HepG2 (cell line): ENCODE results near the gene AUTS2. TPM values are rescaled to one million over a fixed set of nuclear protein-coding genes. Genes with fewer than 3 reads are reported as not detected.

ENCODE experiments used
- ATAC-seq: fragments of 200-7000 bp; cut with Tn5 transposase; 3 replicates; pipeline ENCODE4 v1.9.1; 2020; ENCODE audit warnings: mild to moderate bottlenecking, moderate library complexity
- BruUV-seq: library from RNA; stranded (reverse); fragments of 400-500 nt; replicated peaks from 2 replicates; lab custom pipeline; 2021; lab: Mats Ljungman, UMichigan
- CTCF ChIA-PET: fragments of 300-600 bp; formaldehyde crosslinking; extraction: SDS; loops from one replicate; lab custom pipeline; 2021; ENCODE audit warnings: low total read pairs, inconsistent platforms, low intra/inter-chr PET ratio; lab: Yijun Ruan, JAX
- POLR2A ChIA-PET: fragments of 350-600 bp; sonication (Branson Sonifier 250); formaldehyde crosslinking; loops from one replicate; lab custom pipeline; 2020; ENCODE audit warnings: antibody characterized with exemption, inconsistent platforms; lab: Yijun Ruan, JAX
- DNase-seq: peaks from one replicate; pipeline ENCODE4 v3.0.0-alpha.2; 2015; ENCODE audit warnings: low spot score
- FAIRE-seq: peaks from 3 replicates; lab custom pipeline; 2011; peaks lifted over from hg19 to GRCh38; lab: Jason Lieb, UNC
- H2AFZ ChIP-seq: one replicate; pipeline ENCODE4 v1.6.1; 2011; ENCODE audit warnings: low read length, inconsistent platforms
- H3K27ac ChIP-seq: fragments of 300-600 bp; 3 replicates; pipeline ENCODE4 v1.8.0; 2011; ENCODE audit warnings: mixed run types, mild to moderate bottlenecking, mixed read lengths, low read length, inconsistent platforms; ENCODE audit not compliant: insufficient read depth; ENCODE audit errors: extremely low read length
- H3K27me3 ChIP-seq, 2 experiments: fragments of 200-600 bp in 1 of 2; 2 replicates in 1 of 2; 3 replicates in 1 of 2; pipeline versions ENCODE4 v1.6.0 to v1.8.0; 2011; ENCODE audit warnings: low read length in 2 of 2, mild to moderate bottlenecking in 2 of 2, moderate library complexity in 2 of 2, inconsistent platforms in 1 of 2; ENCODE audit not compliant: insufficient read depth in 2 of 2, control insufficient read depth in 1 of 2
- H3K36me3 ChIP-seq, 2 experiments: fragments of 200-600 bp in 1 of 2; replicated peaks in 1 of 2; 2 replicates in 1 of 2; 3 replicates in 1 of 2; pipeline versions ENCODE4 v1.5.1 to v1.8.0; 2011; ENCODE audit warnings: low read length in 2 of 2, inconsistent platforms in 1 of 2; ENCODE audit not compliant: insufficient read depth in 2 of 2, control insufficient read depth in 1 of 2
- H3K4me1 ChIP-seq: 2 replicates; pipeline ENCODE4 v1.5.1; 2012; ENCODE audit warnings: low read length, inconsistent platforms; ENCODE audit not compliant: insufficient read depth
- H3K4me2 ChIP-seq: 2 replicates; pipeline ENCODE4 v1.6.0; 2011; ENCODE audit warnings: low read depth, low read length, inconsistent platforms
- H3K4me3 ChIP-seq, 3 experiments: fragments of 200-600 bp in 1 of 3; sonication (generic), shearing (Covaris generic) in 1 of 3; replicated peaks in 1 of 3; 2 replicates each; pipeline ENCODE4 v1.5.1; 2011 to 2016; ENCODE audit warnings: low read length in 3 of 3, inconsistent platforms in 2 of 3, low read depth in 2 of 3, mild to moderate bottlenecking in 2 of 3, control low read depth in 1 of 3, mixed read lengths in 1 of 3; ENCODE audit not compliant: insufficient read depth in 1 of 3
- H3K79me2 ChIP-seq: one replicate; pipeline ENCODE4 v1.6.1; 2011; ENCODE audit warnings: low read length, inconsistent platforms; ENCODE audit not compliant: insufficient read depth
- H3K9ac ChIP-seq: 2 replicates; pipeline ENCODE4 v1.6.0; 2011; ENCODE audit warnings: mild to moderate bottlenecking, low read depth, low read length, inconsistent platforms; ENCODE audit not compliant: insufficient read depth
- H3K9me3 ChIP-seq: 2 replicates; pipeline ENCODE4 v1.5.1; 2012; ENCODE audit warnings: mild to moderate bottlenecking, low read length
- H4K20me1 ChIP-seq: 2 replicates; pipeline ENCODE4 v1.6.0; 2011; ENCODE audit warnings: inconsistent platforms, mild to moderate bottlenecking, low read length, moderate library complexity; ENCODE audit not compliant: insufficient read depth
- AHR ChIP-seq: IDR thresholded peaks from 2 replicates; pipeline ENCODE4 v1.6.1; 2018; ENCODE audit warnings: missing genetic modification reagents, missing compliant biosample characterization
- CREB1 ChIP-seq, 2 experiments: fragments of 450-650 bp in 1 of 2; IDR thresholded peaks; 2 replicates each; pipeline ENCODE4 v1.6.1; 2016 to 2017; ENCODE audit warnings: control low read depth in 1 of 2, mild to moderate bottlenecking in 1 of 2, missing compliant biosample characterization in 1 of 2, missing genetic modification characterization in 1 of 2
- DMAP1 ChIP-seq: IDR thresholded peaks from 2 replicates; pipeline ENCODE4 v1.6.1; 2016
- FLYWCH1 ChIP-seq: sonication (generic); formaldehyde crosslinking; IDR thresholded peaks from 2 replicates; pipeline ENCODE4 v1.8.1; 2023; ENCODE audit warnings: mild to moderate bottlenecking, missing genetic modification reagents
- FOXK2 ChIP-seq: fragments of 450-650 bp; IDR thresholded peaks from 2 replicates; pipeline ENCODE4 v1.6.1; 2016
- MBNL3 ChIP-seq: fragments of 250-450 bp; sonication (Bioruptor Pico); conservative IDR thresholded peaks from 2 replicates; pipeline ENCODE4 v1.8.0; 2022; ENCODE audit warnings: mild to moderate bottlenecking, inconsistent platforms
- POLR2A ChIP-seq, 2 experiments: IDR thresholded peaks; 2 replicates each; pipeline ENCODE4 v1.6.1; 2011; ENCODE audit warnings: low read depth in 2 of 2, low read length in 2 of 2, mild to moderate bottlenecking in 1 of 2, moderate library complexity in 1 of 2; ENCODE audit not compliant: insufficient read depth in 1 of 2
- TBL1XR1 ChIP-seq: fragments of 150-350 bp; IDR thresholded peaks from 2 replicates; pipeline ENCODE4 v1.6.1; 2014; ENCODE audit warnings: borderline replicate concordance, low read length; ENCODE audit not compliant: partially characterized antibody
- TERF1 ChIP-seq: sonication (generic); formaldehyde crosslinking; IDR thresholded peaks from 2 replicates; pipeline ENCODE4 v1.8.0; 2022; ENCODE audit warnings: mild to moderate bottlenecking, missing genetic modification reagents, moderate library complexity
- U2AF1 ChIP-seq: fragments of 200-400 bp; formaldehyde crosslinking; optimal IDR thresholded peaks from 2 replicates; pipeline ENCODE3; 2017; ENCODE audit warnings: mild to moderate bottlenecking, low read depth, low read length
- ZFP1 ChIP-seq: IDR thresholded peaks from 2 replicates; pipeline ENCODE4 v1.6.1; 2016
- ZNF724P ChIP-seq: sonication (generic); formaldehyde crosslinking; IDR thresholded peaks from 2 replicates; pipeline ENCODE4 v1.8.0; 2022; ENCODE audit warnings: missing genetic modification reagents, borderline replicate concordance
- ZNF883 ChIP-seq: sonication (generic); formaldehyde crosslinking; IDR thresholded peaks from 2 replicates; pipeline ENCODE4 v1.5.1; 2020; ENCODE audit warnings: mild to moderate bottlenecking, missing genetic modification reagents; ENCODE audit errors: not compliant biosample characterization
- WGBS: methylation state at CpG from one replicate; pipeline ENCODE4 v1.1.6; 2017; ENCODE audit warnings: low lambda C conversion rate; 5-methylcytosine and 5-hydroxymethylcytosine counted together
- in situ Hi-C: cut with HindIII; loops from 2 replicates; pipeline ENCODE4 v1.10.0; 2017; ENCODE audit warnings: low pct_unique_long_range_greater_than_20kb; ENCODE audit not compliant: extremely low pct_ligation_motif_present
- intact Hi-C: fragments of 100-400 bp; cut with micrococcal nuclease; formaldehyde crosslinking; loops from one replicate; pipeline ENCODE4 v1.10.0; 2022; ENCODE audit not compliant: unreplicated experiment
- polyA plus RNA-seq, 8 experiments: library from polyadenylated mRNA; depleted of rRNA in 3 of 8; stranded (reverse) in 7 of 8; unstranded in 1 of 8; fragments of >200 nt; fragmentation: Illumina TruSeq in 4 of 8; extraction: Trizol in 4 of 8; gene quantifications; 2 replicates each; pipeline versions ENCODE4 v1.2.1 to v1.2.3, GENCODE V29; 2011 to 2016; ENCODE audit warnings: low read depth in 4 of 8, missing spikeins in 1 of 8, mixed read lengths in 1 of 8; ENCODE audit not compliant: insufficient read depth in 1 of 8
- total RNA-seq, 5 experiments: library from RNA; depleted of rRNA; stranded (reverse); fragments of >200 nt; fragmentation: Illumina TruSeq; extraction: Trizol; gene quantifications; 2 replicates each; pipeline ENCODE4 v1.2.3, GENCODE V29; 2016; ENCODE audit warnings: low read depth in 1 of 5

Gene AUTS2
- total and polyA plus RNA-seq, 2 of the 13 experiments (the other 11 are each of a cell fraction or from before 2014, with no cell fraction given) = 0.38 TPM; not detected in 1

- TF ChIP-seq ZFP1 (CRISPR knock-in tag) (no peak), U2AF1 (no peak), FLYWCH1 (no peak), DMAP1 (CRISPR knock-in tag) (no peak), CREB1 (IDR thresholded peaks at IDR 0.05) (no peak), CREB1 (CRISPR knock-in tag; IDR thresholded peaks at IDR 0.05) (no peak)
Observed at GRCh38 chr7:69756235-69756634, 158.0 kb downstream of the AUTS2 start (continued).

GRCh38 chr7:69757528-69757927 is 159.3 kb downstream of the AUTS2 start:
- intact Hi-C loops = no loop called here
- CTCF ChIA-PET = no interaction called here
- no TSS peak for BruUV-seq

More at GRCh38 chr7:69757528-69757927, 159.3 kb downstream of the AUTS2 start:
- FAIRE-seq (no peak), ATAC-seq (no peak), DNase-seq (no peak)
- Histone ChIP-seq H3K9me3 (no peaks in the 10 kb centered on the region), H3K4me3 (no peak overlapping the region), H3K4me1 (no peaks in the 10 kb centered on the region), H3K27ac (no peak overlapping the region), H2AFZ (no peak overlapping the region), H3K4me2 (no peak overlapping the region), H3K79me2 (no peaks in the 10 kb centered on the region), H3K27me3 (no peaks in the 10 kb centered on the region), H3K9ac (no peak overlapping the region), H4K20me1 (no peaks in the 10 kb centered on the region), H3K36me3 (no peaks in the 10 kb centered on the region)
- in situ Hi-C loops = no loop called here
- TF ChIP-seq ZNF724P (CRISPR knock-in tag) = no peak
- TF ChIP-seq ZNF883 (CRISPR knock-in tag) = no peak
- TF ChIP-seq TBL1XR1 = no peak
- no peak for TF ChIP-seq FOXK2
- no peak for TF ChIP-seq AHR (CRISPR knock-in tag)
- TF ChIP-seq TERF1 (CRISPR knock-in tag) = no peak
- TF ChIP-seq POLR2A (IDR thresholded peaks at IDR 0.05; ENCODE audit: insufficient read depth in 1 of 2, low read depth in 2 of 2, low read length in 2 of 2) = no peak
- no peak for TF ChIP-seq MBNL3
- 14% methylated on average over 1 of the region's 1 CpG for WGBS
- POLR2A ChIA-PET = no interaction called here
